ENCODE measurements around the gene DAAM1. TPM values are rescaled to one million over a fixed set of nuclear protein-coding genes. Genes with fewer than 3 reads are reported as not detected.

DAAM1 gene
- total RNA-seq, 1 donor from 2014 or later, result 38.0 TPM

GRCh38 chr14:59313144-59313651, 124.7 kb downstream of the DAAM1 start:
- Histone ChIP-seq H3K9me3 (ENCODE audit: insufficient read depth, low read depth, low read length) (no peaks in the 10 kb centered on the region), H4K20me1 (ENCODE audit: insufficient read depth, low read length) (no peaks in the 10 kb centered on the region), H3K27ac (ENCODE audit: low read depth, low read length) (no peak overlapping the region), H3K27me3 (ENCODE audit: insufficient read depth, low read length) (no peaks in the 10 kb centered on the region), H2AFZ (ENCODE audit: low read depth, low read length) (no peak overlapping the region), H3K4me3 (ENCODE audit: insufficient read depth, low read depth, low read length) (no peak overlapping the region), H3K79me2 (ENCODE audit: insufficient read depth, low read length) (no peaks in the 10 kb centered on the region), H3K36me3 (ENCODE audit: insufficient read depth, low read length) (no peaks in the 10 kb centered on the region), H3K4me2 (ENCODE audit: low read length) (no peak overlapping the region), H3K4me1 (ENCODE audit: insufficient read depth, low read length) (no peaks in the 10 kb centered on the region), H3K9ac (ENCODE audit: low read length) (no peak overlapping the region)
- Mint-ChIP-seq H3K9me3 (ENCODE audit: unreplicated experiment) (no peaks in the 10 kb centered on the region), H3K4me3 (ENCODE audit: unreplicated experiment) (no peak overlapping the region), H3K4me1 (ENCODE audit: low read depth, unreplicated experiment) (peaks cover 21% of the 10 kb centered on the region), H3K27me3 (ENCODE audit: low read depth, unreplicated experiment) (no peaks in the 10 kb centered on the region), H3K36me3 (ENCODE audit: low read depth, unreplicated experiment) (peaks cover 5% of the 10 kb centered on the region), H3K27ac (ENCODE audit: unreplicated experiment) (no peak overlapping the region)
- DNase-seq (ENCODE audit: low read depth), result no peak
- TF ChIP-seq EZH2 (IDR thresholded peaks at IDR 0.05; ENCODE audit: insufficient read depth, low read length) (no peak), CTCF (IDR thresholded peaks at IDR 0.05; ENCODE audit: insufficient read depth, low read depth, low read length) (no peak)
- no peak for FAIRE-seq

GRCh38 chr14:59313658-59314608, 125.5 kb downstream of the DAAM1 start:
- Mint-ChIP-seq H3K9me3 (ENCODE audit: unreplicated experiment) (no peaks in the 10 kb centered on the region), H3K27ac (ENCODE audit: unreplicated experiment) (no peak overlapping the region), H3K36me3 (ENCODE audit: low read depth, unreplicated experiment) (peaks cover 5% of the 10 kb centered on the region), H3K4me3 (ENCODE audit: unreplicated experiment) (no peak overlapping the region), H3K27me3 (ENCODE audit: low read depth, unreplicated experiment) (no peaks in the 10 kb centered on the region), H3K4me1 (ENCODE audit: low read depth, unreplicated experiment) (peaks cover 14% of the 10 kb centered on the region)
- no peak overlapping the region for H3K9ac ChIP-seq (ENCODE audit: low read length)
- H3K79me2 ChIP-seq (ENCODE audit: insufficient read depth, low read length), result no peaks in the 10 kb centered on the region
- no peaks in the 10 kb centered on the region for H3K9me3 ChIP-seq (ENCODE audit: insufficient read depth, low read depth, low read length)
- H3K27ac ChIP-seq (ENCODE audit: low read depth, low read length), result no peak overlapping the region
- H3K4me3 ChIP-seq (ENCODE audit: insufficient read depth, low read depth, low read length), result no peak overlapping the region
- TF ChIP-seq EZH2 (IDR thresholded peaks at IDR 0.05; ENCODE audit: insufficient read depth, low read length), result no peak
- TF ChIP-seq CTCF (IDR thresholded peaks at IDR 0.05; ENCODE audit: insufficient read depth, low read depth, low read length), result no peak
- DNase-seq (ENCODE audit: low read depth) (no peak), FAIRE-seq (peak; percentile 29)
- H2AFZ ChIP-seq (ENCODE audit: low read depth, low read length), result no peak overlapping the region
- H4K20me1 ChIP-seq (ENCODE audit: insufficient read depth, low read length), result no peaks in the 10 kb centered on the region
- no peaks in the 10 kb centered on the region for H3K36me3 ChIP-seq (ENCODE audit: insufficient read depth, low read length)
- no peaks in the 10 kb centered on the region for H3K27me3 ChIP-seq (ENCODE audit: insufficient read depth, low read length)
- no peak overlapping the region for H3K4me2 ChIP-seq (ENCODE audit: low read length)
- no peaks in the 10 kb centered on the region for H3K4me1 ChIP-seq (ENCODE audit: insufficient read depth, low read length)

All from astrocyte (in vitro differentiated cells and primary cell).